ENCODE measurements around the gene STRN3.

DNA sequence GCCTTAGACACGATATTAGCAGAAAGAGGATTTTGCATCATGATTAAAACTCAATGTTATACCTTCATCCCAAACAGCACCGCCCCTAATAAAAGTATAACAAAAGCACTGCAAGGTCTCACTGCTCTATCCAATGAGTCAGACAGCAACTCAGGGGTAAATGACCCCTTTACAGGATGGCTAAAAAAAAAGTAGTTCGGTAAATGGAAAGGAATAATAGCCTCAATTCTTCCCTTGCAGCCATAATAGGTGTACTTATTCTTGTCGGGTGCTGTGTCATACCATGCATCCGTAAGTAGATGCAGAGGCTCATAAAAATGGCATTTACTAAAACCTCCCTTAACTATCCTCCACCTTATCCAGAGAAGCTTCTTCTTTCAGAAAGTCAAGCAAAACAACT is 54.6 kb downstream of the STRN3 start:
- TF ChIP-seq EZH2 (IDR thresholded peaks at IDR 0.05) (no peak), POLR2AphosphoS5 (IDR thresholded peaks at IDR 0.05; ENCODE audit: borderline replicate concordance, low read depth, low read length) (no peak), FOXP2 (optimal IDR thresholded peaks at IDR 0.05; ENCODE audit: control extremely low read depth, extremely low read length, insufficient read depth) (no peak)
